Astrocyte of the cerebellum (primary cell): ENCODE measurements around the gene SPART.

Experiments
- DNase-seq: peaks from one replicate; pipeline ENCODE4 v3.0.0-alpha.2; 2011; ENCODE audit warnings: low read depth
- H3K4me3 ChIP-seq: 2 replicates; pipeline ENCODE4 v1.5.1; 2011; ENCODE audit warnings: mild to moderate bottlenecking, low read depth, low read length, moderate library complexity
- CTCF ChIP-seq: IDR thresholded peaks from 2 replicates; pipeline ENCODE4 v1.5.1; 2012; ENCODE audit warnings: low read length, low read depth, moderate library complexity, mild to moderate bottlenecking; ENCODE audit errors: missing control alignments
- in situ Hi-C: cut with HindIII; loops from 2 replicates; pipeline ENCODE4 v1.10.0; 2017; ENCODE audit warnings: low sequenced_read_pairs

Gene SPART

GRCh38 chr13:36288794-36289391 lies 57.3 kb downstream of the SPART start:
- no peak for TF ChIP-seq CTCF
- H3K4me3 ChIP-seq, result no peak overlapping the region
- no peak for DNase-seq
- in situ Hi-C loops, result no loop called here

GRCh38 chr13:36286006-36286405 lies 60.2 kb downstream of the SPART start:
- in situ Hi-C loops, result no loop called here
- DNase-seq, result no peak
- no peak overlapping the region for H3K4me3 ChIP-seq
- no peak for TF ChIP-seq CTCF

- peak; percentile 63 for TF ChIP-seq CTCF
- peak; percentile 38 for DNase-seq
- in situ Hi-C loops, result loop anchor here (5.0 kb wide), 1 partner anchor 306 kb away; no protein-coding TSS in a partner anchor
These were observed 63.3 kb downstream of the SPART start for GRCh38 chr13:36282821-36283432.

GRCh38 chr13:36275190-36276002 lies 70.8 kb downstream of the SPART start:
- TF ChIP-seq CTCF, result peak; percentile 45
- in situ Hi-C loops, result no loop called here
- H3K4me3 ChIP-seq, result no peak overlapping the region
- DNase-seq, result peak; percentile 75

More at GRCh38 chr13:36282821-36283432, 63.3 kb downstream of the SPART start:
- H3K4me3 ChIP-seq, result no peak overlapping the region

- DNase-seq, result no peak
- no peak for TF ChIP-seq CTCF
- in situ Hi-C loops, result no loop called here
- H3K4me3 ChIP-seq, result no peak overlapping the region
These were observed 72.8 kb downstream of the SPART start for GRCh38 chr13:36273431-36273830.

- TF ChIP-seq CTCF, result no peak
- H3K4me3 ChIP-seq, result no peak overlapping the region
- DNase-seq, result no peak
- in situ Hi-C loops, result loop anchor here (5.0 kb wide), 1 partner anchor 80 kb away; no protein-coding TSS in a partner anchor
These were observed 84.2 kb downstream of the SPART start for GRCh38 chr13:36261976-36262375.
